GM12878 (cell line): ENCODE measurements around the gene KLF14. TPM values are rescaled to one million over a fixed set of nuclear protein-coding genes. Genes with fewer than 3 reads are reported as not detected.

Experiments used
- ATAC-seq: fragments of 200-7000 bp; cut with Tn5 transposase; 3 replicates; pipeline ENCODE4 v1.9.1; 2020; ENCODE audit warnings: mild to moderate bottlenecking, moderate library complexity
- BruUV-seq: library from RNA; stranded (reverse); fragments of 400-500 nt; replicated peaks from 2 replicates; lab custom pipeline; 2021; lab: Mats Ljungman, UMichigan
- CTCF ChIA-PET: fragments of 300-600 bp; sonication (Branson Sonifier 250); formaldehyde crosslinking; extraction: SDS; loops from one replicate; lab custom pipeline; 2021; ENCODE audit warnings: inconsistent platforms; lab: Yijun Ruan, JAX
- POLR2A ChIA-PET: fragments of 350-600 bp; formaldehyde crosslinking; extraction: SDS; loops from one replicate; lab custom pipeline; 2021; ENCODE audit warnings: inconsistent platforms; lab: Charles Lee
- RAD21 ChIA-PET: fragments of 300-600 bp; sonication (Branson Sonifier 250); formaldehyde crosslinking; loops from one replicate; lab custom pipeline; 2023; ENCODE audit warnings: antibody characterized with exemption; ENCODE audit not compliant: unreplicated experiment; lab: Charles Lee
- SMC1A ChIA-PET: fragments of 300-600 bp; sonication (Branson Sonifier 250); formaldehyde crosslinking; loops from one replicate; lab custom pipeline; 2023; ENCODE audit not compliant: unreplicated experiment, uncharacterized antibody; lab: Charles Lee
- DNase-seq: peaks from one replicate; pipeline ENCODE4 v3.0.0-alpha.2; 2011; ENCODE audit warnings: low read depth, low spot score
- FAIRE-seq: peaks from 3 replicates; lab custom pipeline; 2011; peaks lifted over from hg19 to GRCh38; lab: Jason Lieb, UNC
- H2AFZ ChIP-seq: 2 replicates; pipeline ENCODE4 v1.6.0; 2011; ENCODE audit warnings: low read depth, low read length, control low read depth; ENCODE audit not compliant: control insufficient read depth
- H3K27ac ChIP-seq: 2 replicates; pipeline ENCODE4 v1.5.1; 2011; ENCODE audit warnings: control low read depth; ENCODE audit not compliant: control insufficient read depth, insufficient read depth
- H3K27me3 ChIP-seq, 2 experiments: replicated peaks in 1 of 2; 2 replicates each; pipeline versions ENCODE4 v1.6.0 to v1.6.1; 2011; ENCODE audit warnings: low read length in 1 of 2; ENCODE audit not compliant: control insufficient read depth in 2 of 2, insufficient read depth in 2 of 2
- H3K36me3 ChIP-seq, 2 experiments: 2 replicates each; pipeline ENCODE4 v1.5.1; 2011; ENCODE audit warnings: low read length in 1 of 2; ENCODE audit not compliant: control insufficient read depth in 2 of 2, insufficient read depth in 2 of 2
- H3K4me1 ChIP-seq: 2 replicates; pipeline ENCODE4 v1.6.1; 2011; ENCODE audit warnings: mild to moderate bottlenecking, low read length, moderate library complexity, mixed read lengths; ENCODE audit not compliant: control insufficient read depth, insufficient read depth
- H3K4me2 ChIP-seq: 2 replicates; pipeline ENCODE4 v1.6.0; 2011; ENCODE audit warnings: control low read depth; ENCODE audit not compliant: control insufficient read depth, insufficient read depth
- H3K4me3 ChIP-seq: fragments of 200-600 bp; sonication (generic); 2 replicates; pipeline ENCODE4 v1.5.1; 2016
- H3K79me2 ChIP-seq: 2 replicates; pipeline ENCODE4 v1.6.0; 2011; ENCODE audit warnings: low read length; ENCODE audit not compliant: control insufficient read depth, insufficient read depth
- H3K9ac ChIP-seq: 2 replicates; pipeline ENCODE4 v1.8.0; 2011; ENCODE audit warnings: low read length, control low read depth, mixed read lengths; ENCODE audit not compliant: control insufficient read depth, insufficient read depth
- H3K9me3 ChIP-seq: replicated peaks from 3 replicates; pipeline ENCODE4 v1.5.1; 2011; ENCODE audit warnings: mild to moderate bottlenecking, low read length; ENCODE audit not compliant: control insufficient read depth, insufficient read depth
- H4K20me1 ChIP-seq: 2 replicates; pipeline ENCODE4 v1.6.0; 2011; ENCODE audit not compliant: control insufficient read depth, insufficient read depth
- BCLAF1 ChIP-seq: fragments of 450-650 bp; IDR thresholded peaks from 2 replicates; pipeline ENCODE4 v1.6.1; 2017; ENCODE audit warnings: antibody characterized with exemption, mild to moderate bottlenecking, moderate library complexity
- BMI1 ChIP-seq: fragments of 450-650 bp; IDR thresholded peaks from 2 replicates; pipeline ENCODE4 v1.6.1; 2016; ENCODE audit warnings: mild to moderate bottlenecking, moderate library complexity, borderline replicate concordance
- CREM ChIP-seq: IDR thresholded peaks from 2 replicates; pipeline ENCODE4 v1.6.1; 2014; ENCODE audit warnings: antibody characterized with exemption, low read depth
- EZH2 ChIP-seq: IDR thresholded peaks from 2 replicates; pipeline ENCODE4 v1.6.1; 2012; ENCODE audit warnings: low read depth, mild to moderate bottlenecking, control low read depth, inconsistent platforms, low read length, borderline replicate concordance; ENCODE audit not compliant: control insufficient read depth
- GATAD2B ChIP-seq: fragments of 450-650 bp; conservative IDR thresholded peaks from 2 replicates; pipeline ENCODE4 v1.6.1; 2017; ENCODE audit warnings: low read depth, mild to moderate bottlenecking, moderate library complexity
- IKZF1 ChIP-seq: fragments of 450-650 bp; conservative IDR thresholded peaks from 2 replicates; pipeline ENCODE4 v1.6.1; 2017; ENCODE audit warnings: antibody characterized with exemption, mild to moderate bottlenecking
- MYC ChIP-seq: IDR thresholded peaks from 2 replicates; pipeline ENCODE4 v1.6.1; 2011; ENCODE audit warnings: mild to moderate bottlenecking, low read length, moderate library complexity, inconsistent platforms; ENCODE audit not compliant: insufficient read depth, insufficient replicate concordance, insufficient read length, severe bottlenecking
- SUPT20H ChIP-seq: IDR thresholded peaks from 2 replicates; pipeline ENCODE4 v1.6.1; 2011; ENCODE audit warnings: low read depth, mild to moderate bottlenecking, low read length, moderate library complexity, borderline replicate concordance; ENCODE audit not compliant: control insufficient read depth
- WGBS: methylation state at CpG from one replicate; pipeline ENCODE4 v1.1.6; 2016; ENCODE audit warnings: low lambda C conversion rate; ENCODE audit not compliant: insufficient replicate concordance, insufficient coverage; ENCODE audit errors: missing lambda C conversion rate; 5-methylcytosine and 5-hydroxymethylcytosine counted together
- in situ Hi-C: fragments of 300-500 bp; cut with MboI; formaldehyde crosslinking; loops from 9 replicates; pipeline ENCODE4 v1.14.3; 2018; ENCODE audit warnings: mixed read lengths
- intact Hi-C: fragments of 100-400 bp; cut with micrococcal nuclease; formaldehyde crosslinking; loops from one replicate; pipeline ENCODE4 v1.14.2; 2022; ENCODE audit not compliant: unreplicated experiment
- polyA plus RNA-seq, 11 experiments: library from polyadenylated mRNA; depleted of rRNA in 4 of 11; unstranded in 6 of 11; stranded (reverse) in 5 of 11; fragments of >200 nt; fragmentation: Nextera tagmentation in 4 of 11; fragmentation: Illumina TruSeq in 1 of 11; extraction: Ambion mirVana in 4 of 11; extraction: Trizol in 1 of 11; gene quantifications; 1 replicate in 1 of 11; 2 replicates in 10 of 11; pipeline versions ENCODE4 v1.2.1 to v1.2.3, GENCODE V29; 2011 to 2016; ENCODE audit warnings: inconsistent platforms in 2 of 11, missing spikeins in 2 of 11, low read depth in 1 of 11
- total RNA-seq, 4 experiments: library from RNA; depleted of rRNA in 3 of 4; stranded (reverse); fragments of >200 nt in 3 of 4; fragmentation: Illumina TruSeq in 1 of 4; extraction: Trizol in 1 of 4; gene quantifications; 2 replicates each; pipeline versions ENCODE4 v1.2.1 to v1.2.3, GENCODE V29; 2013 to 2021

The KLF14 gene
- total and polyA plus RNA-seq, 10 of the 15 experiments (the other 5 are each of a cell fraction or from before 2014, with no cell fraction given) = 0.06 TPM; not detected in 9

- no TSS peak for BruUV-seq
- intact Hi-C loops = no loop called here
- FAIRE-seq (no peak), DNase-seq (no peak), ATAC-seq (no peak)
- POLR2A ChIA-PET = no interaction called here
- Histone ChIP-seq H4K20me1 (no peaks in the 10 kb centered on the region), H3K36me3 (no peaks in the 10 kb centered on the region), H3K4me3 (peak overlapping the region; percentile 68), H3K27ac (no peak overlapping the region), H3K9me3 (no peaks in the 10 kb centered on the region; the same call in 2 of the 3 replicates), H3K9ac (no peak overlapping the region), H3K4me1 (no peaks in the 10 kb centered on the region), H2AFZ (no peak overlapping the region), H3K27me3 (peaks cover 6 to 15% of the 10 kb centered on the region in 2 experiments), H3K4me2 (peak overlapping the region; percentile 93), H3K79me2 (no peaks in the 10 kb centered on the region)
- SMC1A ChIA-PET = no interaction called here
- CTCF ChIA-PET = interaction anchor here (0.7 kb wide), 1 partner anchor 10 kb away, joined by 4 read pairs; no protein-coding TSS in a partner anchor
- in situ Hi-C loops = no loop called here
- no peak for TF ChIP-seq GATAD2B
- TF ChIP-seq BMI1 = peak; percentile 82; the same call in 1 of the 2 replicates
- no peak for TF ChIP-seq MYC
- no peak for TF ChIP-seq SUPT20H
- TF ChIP-seq BCLAF1 = no peak
- 0 out of 2 replicates have a peak, but pooled peaks have one; percentile 64 for TF ChIP-seq EZH2
- TF ChIP-seq CREM = no peak
- no peak for TF ChIP-seq IKZF1
- 10% methylated on average over 13 of the region's 13 CpGs for WGBS
- RAD21 ChIA-PET = no interaction called here
These were observed 1.1 kb upstream of the KLF14 start for GRCh38 chr7:130734815-130735716.
